Measurements from ENCODE around the gene PITPNC1. TPM values are rescaled to one million over a fixed set of nuclear protein-coding genes. Genes with fewer than 3 reads are reported as not detected.

The PITPNC1 gene
- polyA plus RNA-seq, 1 donor from 2014 or later: 18.8 TPM

- H2AFZ ChIP-seq (ENCODE audit: low read depth, low read length): no peak overlapping the region
These were observed 23.0 kb upstream of the PITPNC1 start for GRCh38 chr17:67353929-67354574.

DNA sequence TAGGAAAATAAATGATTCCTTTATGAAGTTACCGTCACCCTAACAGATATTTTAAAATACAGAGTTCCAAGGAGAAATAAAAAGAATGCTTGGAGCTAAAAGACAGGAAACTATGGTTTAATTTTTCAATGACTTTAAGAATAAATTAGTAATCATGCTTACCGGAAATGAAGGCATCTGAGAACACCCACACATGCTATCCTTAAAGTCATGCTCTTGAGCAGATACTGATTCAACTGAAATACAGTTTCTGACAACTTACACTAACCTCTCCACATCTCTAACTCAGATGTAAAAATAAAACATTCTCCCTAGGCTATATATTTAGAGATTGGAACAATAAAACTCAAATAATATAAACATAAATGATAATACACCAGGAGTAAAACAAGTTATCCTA, 18.5 kb upstream of the PITPNC1 start:
- no peaks in the 10 kb centered on the region for H4K20me1 ChIP-seq (ENCODE audit: insufficient read depth)
- TF ChIP-seq TAF1 (IDR thresholded peaks at IDR 0.05; ENCODE audit: low read depth) (no peak), REST (IDR thresholded peaks at IDR 0.05; ENCODE audit: borderline replicate concordance) (no peak), SMC3 (conservative IDR thresholded peaks at IDR 0.05; ENCODE audit: poor library complexity) (no peak), RAD21 (conservative IDR thresholded peaks at IDR 0.05) (no peak), EP300 (conservative IDR thresholded peaks at IDR 0.05; ENCODE audit: poor library complexity, severe bottlenecking) (no peak), MXI1 (conservative IDR thresholded peaks at IDR 0.05; ENCODE audit: poor library complexity, severe bottlenecking) (no peak), POLR2AphosphoS5 (IDR thresholded peaks at IDR 0.05) (no peak)
- TF ChIP-seq, protein P1, sequence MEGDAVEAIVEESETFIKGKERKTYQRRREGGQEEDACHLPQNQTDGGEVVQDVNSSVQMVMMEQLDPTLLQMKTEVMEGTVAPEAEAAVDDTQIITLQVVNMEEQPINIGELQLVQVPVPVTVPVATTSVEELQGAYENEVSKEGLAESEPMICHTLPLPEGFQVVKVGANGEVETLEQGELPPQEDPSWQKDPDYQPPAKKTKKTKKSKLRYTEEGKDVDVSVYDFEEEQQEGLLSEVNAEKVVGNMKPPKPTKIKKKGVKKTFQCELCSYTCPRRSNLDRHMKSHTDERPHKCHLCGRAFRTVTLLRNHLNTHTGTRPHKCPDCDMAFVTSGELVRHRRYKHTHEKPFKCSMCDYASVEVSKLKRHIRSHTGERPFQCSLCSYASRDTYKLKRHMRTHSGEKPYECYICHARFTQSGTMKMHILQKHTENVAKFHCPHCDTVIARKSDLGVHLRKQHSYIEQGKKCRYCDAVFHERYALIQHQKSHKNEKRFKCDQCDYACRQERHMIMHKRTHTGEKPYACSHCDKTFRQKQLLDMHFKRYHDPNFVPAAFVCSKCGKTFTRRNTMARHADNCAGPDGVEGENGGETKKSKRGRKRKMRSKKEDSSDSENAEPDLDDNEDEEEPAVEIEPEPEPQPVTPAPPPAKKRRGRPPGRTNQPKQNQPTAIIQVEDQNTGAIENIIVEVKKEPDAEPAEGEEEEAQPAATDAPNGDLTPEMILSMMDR (IDR thresholded peaks at IDR 0.05; ENCODE audit: poor library complexity, severe bottlenecking): no peak

More at GRCh38 chr17:67353929-67354574, 23.0 kb upstream of the PITPNC1 start:
- TF ChIP-seq MXI1 (conservative IDR thresholded peaks at IDR 0.05; ENCODE audit: poor library complexity, severe bottlenecking) (no peak), SMC3 (conservative IDR thresholded peaks at IDR 0.05; ENCODE audit: poor library complexity) (no peak), EP300 (conservative IDR thresholded peaks at IDR 0.05; ENCODE audit: poor library complexity, severe bottlenecking) (no peak), RAD21 (conservative IDR thresholded peaks at IDR 0.05) (no peak), POLR2AphosphoS5 (IDR thresholded peaks at IDR 0.05) (no peak), TAF1 (IDR thresholded peaks at IDR 0.05; ENCODE audit: low read depth) (no peak), REST (IDR thresholded peaks at IDR 0.05; ENCODE audit: borderline replicate concordance) (no peak), EZH2 (IDR thresholded peaks at IDR 0.05; ENCODE audit: borderline replicate concordance, insufficient read depth, low read length, poor library complexity, severe bottlenecking) (no peak)
- TF ChIP-seq, protein P1 (IDR thresholded peaks at IDR 0.05; ENCODE audit: poor library complexity, severe bottlenecking): no peak
- Histone ChIP-seq H3K79me2 (replicated peaks; ENCODE audit: insufficient read depth, low read length) (peaks cover 7% of the 10 kb centered on the region), H3K27ac (ENCODE audit: low read length) (no peak overlapping the region), H3K9me3 (ENCODE audit: low read length) (no peaks in the 10 kb centered on the region), H4K20me1 (ENCODE audit: insufficient read depth) (no peaks in the 10 kb centered on the region), H3K9ac (ENCODE audit: low read length) (no peak overlapping the region), H3K9me2 (ENCODE audit: insufficient read depth, low read length) (no peaks in the 10 kb centered on the region), H3K36me3 (ENCODE audit: insufficient read depth, low read length) (peaks cover 5% of the 10 kb centered on the region), H3F3A (ENCODE audit: insufficient read depth, low read length, poor library complexity, severe bottlenecking) (no peaks in the 10 kb centered on the region), H3K4me2 (ENCODE audit: low read length) (no peak overlapping the region), H3K4me3 (ENCODE audit: low read length) (no peak overlapping the region), H3K27me3 (ENCODE audit: insufficient read depth, low read depth, low read length) (no peaks in the 10 kb centered on the region)

More for the DNA sequence above, 18.5 kb upstream of the PITPNC1 start:
- Histone ChIP-seq H3K9me3 (ENCODE audit: low read length) (no peaks in the 10 kb centered on the region), H3K79me2 (replicated peaks; ENCODE audit: insufficient read depth, low read length) (peaks cover 37% of the 10 kb centered on the region), H3K4me3 (ENCODE audit: low read length) (no peak overlapping the region), H3K9ac (ENCODE audit: low read length) (no peak overlapping the region), H3K4me2 (ENCODE audit: low read length) (no peak overlapping the region), H2AFZ (ENCODE audit: low read depth, low read length) (no peak overlapping the region), H3K36me3 (ENCODE audit: insufficient read depth, low read length) (no peaks in the 10 kb centered on the region), H3F3A (ENCODE audit: insufficient read depth, low read length, poor library complexity, severe bottlenecking) (no peaks in the 10 kb centered on the region), H3K27ac (ENCODE audit: low read length) (no peak overlapping the region), H3K9me2 (ENCODE audit: insufficient read depth, low read length) (no peaks in the 10 kb centered on the region), H3K27me3 (ENCODE audit: insufficient read depth, low read depth, low read length) (no peaks in the 10 kb centered on the region)

Measured in neural cell (in vitro differentiated cells).